Astrocyte of the cerebellum (primary cell): ENCODE data around the gene UBAC2.

Experiments used
- DNase-seq: peaks from one replicate; pipeline ENCODE4 v3.0.0-alpha.2; 2011; ENCODE audit warnings: low read depth
- H3K4me3 ChIP-seq: 2 replicates; pipeline ENCODE4 v1.5.1; 2011; ENCODE audit warnings: mild to moderate bottlenecking, low read depth, low read length, moderate library complexity
- in situ Hi-C: cut with HindIII; loops from 2 replicates; pipeline ENCODE4 v1.10.0; 2017; ENCODE audit warnings: low sequenced_read_pairs
- TF ChIP-seq, protein P1 (sequence below): IDR thresholded peaks from 2 replicates; pipeline ENCODE4 v1.5.1; 2012; ENCODE audit warnings: low read length, low read depth, moderate library complexity, mild to moderate bottlenecking; ENCODE audit errors: missing control alignments

UBAC2 gene

DNA sequence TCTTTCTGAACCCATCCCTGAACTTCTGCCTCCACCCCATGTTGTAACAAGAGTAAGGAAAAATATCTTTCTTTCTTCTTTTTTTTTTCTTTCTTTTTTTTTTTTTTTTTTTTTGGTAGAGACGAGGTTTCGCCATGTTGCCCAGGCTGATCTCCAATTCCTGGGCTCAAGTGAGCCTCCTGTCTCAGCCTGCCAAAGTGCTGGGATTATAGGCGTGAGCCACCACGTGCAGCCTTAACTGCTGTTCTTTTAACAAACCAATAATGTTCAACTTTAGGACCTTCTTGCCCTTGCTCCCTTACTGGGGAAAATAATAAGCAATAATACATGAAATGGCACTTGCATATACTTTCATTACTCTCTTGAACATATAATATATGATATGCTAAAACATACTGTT lies 86.9 kb downstream of the UBAC2 start:
- TF ChIP-seq, protein P1, sequence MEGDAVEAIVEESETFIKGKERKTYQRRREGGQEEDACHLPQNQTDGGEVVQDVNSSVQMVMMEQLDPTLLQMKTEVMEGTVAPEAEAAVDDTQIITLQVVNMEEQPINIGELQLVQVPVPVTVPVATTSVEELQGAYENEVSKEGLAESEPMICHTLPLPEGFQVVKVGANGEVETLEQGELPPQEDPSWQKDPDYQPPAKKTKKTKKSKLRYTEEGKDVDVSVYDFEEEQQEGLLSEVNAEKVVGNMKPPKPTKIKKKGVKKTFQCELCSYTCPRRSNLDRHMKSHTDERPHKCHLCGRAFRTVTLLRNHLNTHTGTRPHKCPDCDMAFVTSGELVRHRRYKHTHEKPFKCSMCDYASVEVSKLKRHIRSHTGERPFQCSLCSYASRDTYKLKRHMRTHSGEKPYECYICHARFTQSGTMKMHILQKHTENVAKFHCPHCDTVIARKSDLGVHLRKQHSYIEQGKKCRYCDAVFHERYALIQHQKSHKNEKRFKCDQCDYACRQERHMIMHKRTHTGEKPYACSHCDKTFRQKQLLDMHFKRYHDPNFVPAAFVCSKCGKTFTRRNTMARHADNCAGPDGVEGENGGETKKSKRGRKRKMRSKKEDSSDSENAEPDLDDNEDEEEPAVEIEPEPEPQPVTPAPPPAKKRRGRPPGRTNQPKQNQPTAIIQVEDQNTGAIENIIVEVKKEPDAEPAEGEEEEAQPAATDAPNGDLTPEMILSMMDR = no peak
- no peak for DNase-seq
- H3K4me3 ChIP-seq = no peak overlapping the region
- in situ Hi-C loops = no loop called here

DNA sequence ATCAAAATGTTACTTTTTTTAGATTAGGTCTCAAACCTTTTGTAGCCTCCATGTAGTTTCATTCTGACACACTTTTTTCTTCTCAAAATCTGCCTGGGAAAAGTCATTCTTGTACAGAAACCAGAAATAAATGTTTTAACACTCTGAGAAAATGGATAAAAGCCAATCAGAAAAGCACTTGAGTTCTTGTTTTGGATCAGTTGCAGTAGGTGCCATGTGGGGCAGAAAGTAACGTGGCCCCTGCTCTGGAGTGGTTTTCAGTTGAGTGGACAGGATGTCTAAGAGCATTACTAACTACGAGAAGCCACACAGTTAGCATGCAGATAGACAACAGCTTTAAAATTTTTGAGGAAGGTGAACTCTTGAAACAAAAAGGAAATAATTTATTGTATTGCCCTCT lies 87.4 kb downstream of the UBAC2 start:
- DNase-seq = no peak
- H3K4me3 ChIP-seq = no peak overlapping the region
- in situ Hi-C loops = no loop called here
- TF ChIP-seq, protein P1 = no peak

DNA sequence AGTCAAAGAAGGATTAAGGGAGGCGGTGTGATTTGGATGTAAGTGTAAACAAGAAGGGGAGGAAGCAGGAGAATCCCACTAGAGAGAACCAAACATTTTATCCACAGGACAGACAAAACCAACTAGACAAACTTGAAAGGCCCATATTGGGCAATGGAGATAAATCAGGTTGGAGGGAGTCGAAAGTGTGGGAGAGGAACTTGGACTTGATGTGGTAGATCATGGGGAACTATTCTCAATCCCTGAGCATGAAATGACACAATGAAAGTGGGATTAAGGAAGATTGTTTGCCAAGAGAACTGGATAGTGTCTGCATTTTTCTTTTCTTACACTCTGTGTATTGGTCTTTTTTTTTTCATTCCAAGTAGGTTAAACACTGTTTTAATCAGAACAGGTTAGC lies 88.6 kb downstream of the UBAC2 start:
- no peak for DNase-seq

DNA sequence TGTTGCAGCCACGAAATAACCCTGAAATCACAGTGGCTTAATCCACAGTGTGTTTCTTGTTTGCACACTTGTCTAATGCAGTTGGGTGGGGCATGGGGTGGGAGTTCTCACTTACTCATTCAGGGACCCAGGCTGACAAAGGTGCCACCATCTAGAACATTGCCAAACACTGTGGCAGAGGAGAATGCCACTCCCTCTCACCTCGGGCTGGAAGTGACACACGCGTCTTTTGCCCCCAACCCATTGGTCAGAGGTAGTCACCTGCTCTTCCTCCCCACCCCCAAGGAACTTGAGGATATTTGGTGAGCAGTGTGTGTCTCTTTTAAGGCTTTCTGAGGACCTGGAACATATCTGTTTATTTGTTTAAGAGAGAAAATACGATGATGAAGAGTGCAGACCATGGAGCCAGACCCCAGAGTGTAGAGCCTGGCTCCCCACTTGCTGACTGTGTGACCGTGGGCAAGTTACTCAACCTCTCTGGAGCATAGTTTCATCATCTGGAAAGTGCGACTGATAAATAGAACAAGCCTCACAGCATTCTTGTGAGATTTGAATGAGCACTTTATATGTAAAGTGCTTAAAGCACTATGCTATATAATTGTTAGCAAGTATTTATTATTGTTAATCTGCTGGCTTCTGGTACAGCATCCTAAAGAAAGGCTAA lies 89.2 kb downstream of the UBAC2 start:
- DNase-seq = no peak
- H3K4me3 ChIP-seq = no peak overlapping the region
- TF ChIP-seq, protein P1 = no peak
- in situ Hi-C loops = no loop called here

More for the DNA sequence above, 88.6 kb downstream of the UBAC2 start:
- TF ChIP-seq, protein P1 = no peak
- in situ Hi-C loops = no loop called here
- no peak overlapping the region for H3K4me3 ChIP-seq

DNA sequence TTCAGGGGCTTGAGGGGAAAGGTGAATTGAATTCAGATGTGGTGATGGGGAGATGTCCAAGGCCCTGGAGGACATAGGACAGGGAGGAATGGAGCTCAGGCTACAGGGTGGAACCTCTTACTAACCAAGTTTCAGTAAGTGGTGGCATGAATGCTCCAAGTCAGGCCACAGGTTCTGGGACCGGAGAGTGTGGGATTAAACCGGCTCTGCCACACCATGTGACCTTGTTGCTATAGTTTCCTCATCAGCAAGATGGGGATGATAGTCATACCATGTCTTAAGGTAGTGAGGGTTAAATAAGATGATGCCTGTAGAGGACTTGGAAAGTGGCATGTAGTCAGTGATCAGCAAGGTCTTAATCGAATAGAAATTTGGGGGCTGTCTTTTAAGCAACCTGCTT lies 90.2 kb downstream of the UBAC2 start:
- in situ Hi-C loops = no loop called here
- no peak for DNase-seq
- TF ChIP-seq, protein P1 = no peak
- no peak overlapping the region for H3K4me3 ChIP-seq

DNA sequence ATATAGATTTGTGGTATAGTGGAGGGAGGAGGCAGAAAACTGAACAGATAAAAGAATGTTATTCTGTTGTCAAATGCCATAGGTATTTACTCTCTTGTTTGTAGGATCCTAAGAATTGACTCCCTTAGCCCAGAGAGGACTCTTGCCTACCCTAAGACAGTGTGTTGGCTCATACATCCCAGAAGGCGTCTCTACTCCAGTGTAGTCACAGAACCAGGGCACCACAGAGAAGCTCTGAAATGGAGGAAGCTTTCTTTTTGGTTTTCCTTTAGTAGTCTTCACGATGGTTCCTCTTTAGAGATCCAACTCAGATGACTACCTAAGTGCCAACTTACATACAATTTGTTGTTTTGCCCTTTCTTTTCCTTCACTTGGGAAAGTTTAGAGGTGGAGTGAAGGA lies 92.5 kb downstream of the UBAC2 start:
- TF ChIP-seq, protein P1 = no peak
- no peak overlapping the region for H3K4me3 ChIP-seq
- in situ Hi-C loops = no loop called here
- no peak for DNase-seq
